OCI-LY7 (cell line): ENCODE results near the gene KLHDC10. TPM values are rescaled to one million over a fixed set of nuclear protein-coding genes. Genes with fewer than 3 reads are reported as not detected.

Source experiments
- BruUV-seq: library from RNA; stranded (reverse); fragments of 400-500 nt; replicated peaks from 2 replicates; lab custom pipeline; 2021; lab: Mats Ljungman, UMichigan
- CTCF ChIA-PET: fragments of 300-600 bp; sonication (Branson Sonifier 250); formaldehyde crosslinking; loops from one replicate; lab custom pipeline; 2022; ENCODE audit warnings: antibody characterized with exemption; ENCODE audit not compliant: unreplicated experiment; lab: Charles Lee
- POLR2A ChIA-PET: fragments of 300-600 bp; sonication (Branson Sonifier 250); formaldehyde crosslinking; loops from one replicate; lab custom pipeline; 2022; ENCODE audit warnings: antibody characterized with exemption; lab: Charles Lee
- DNase-seq: peaks from one replicate; pipeline ENCODE4 v3.0.0-alpha.2; 2015; ENCODE audit warnings: low spot score
- H2AFZ ChIP-seq: fragments of 200-600 bp; sonication (generic), shearing (Covaris generic); 2 replicates; pipeline ENCODE4 v1.6.1; 2014; ENCODE audit warnings: mild to moderate bottlenecking, antibody characterized with exemption, low read length, moderate library complexity
- H3K27ac ChIP-seq: fragments of 200-600 bp; sonication (generic); 2 replicates; pipeline ENCODE4 v1.5.1; 2014; ENCODE audit warnings: mixed run types, low read depth, mild to moderate bottlenecking, moderate library complexity, low read length, inconsistent platforms; ENCODE audit not compliant: poor library complexity, severe bottlenecking
- H3K36me3 ChIP-seq: fragments of 200-600 bp; sonication (generic); 2 replicates; pipeline ENCODE4 v1.6.1; 2014; ENCODE audit warnings: mild to moderate bottlenecking, antibody characterized with exemption, low read length, moderate library complexity, mixed read lengths; ENCODE audit not compliant: insufficient read depth
- H3K4me1 ChIP-seq: fragments of 200-600 bp; sonication (generic); 2 replicates; pipeline ENCODE4 v1.5.1; 2014; ENCODE audit warnings: mild to moderate bottlenecking, low read length; ENCODE audit not compliant: insufficient read depth, poor library complexity, severe bottlenecking
- H3K4me2 ChIP-seq: fragments of 200-600 bp; sonication (generic); 2 replicates; pipeline ENCODE4 v1.6.1; 2014; ENCODE audit warnings: mild to moderate bottlenecking, low read length
- H3K4me3 ChIP-seq: fragments of 200-600 bp; sonication (generic); 2 replicates; pipeline ENCODE4 v1.5.1; 2014; ENCODE audit warnings: mild to moderate bottlenecking, low read depth, low read length; ENCODE audit not compliant: poor library complexity, severe bottlenecking
- H3K79me2 ChIP-seq: fragments of 200-600 bp; sonication (generic); 2 replicates; pipeline ENCODE4 v1.6.1; 2016; ENCODE audit warnings: low read depth, mild to moderate bottlenecking, low read length, moderate library complexity, mixed read lengths; ENCODE audit not compliant: insufficient read depth
- H3K9me2 ChIP-seq: fragments of 200-600 bp; sonication (generic); 2 replicates; pipeline ENCODE4 v1.6.1; 2016; ENCODE audit warnings: mild to moderate bottlenecking, low read length, mixed read lengths; ENCODE audit not compliant: insufficient read depth
- H3K9me3 ChIP-seq: fragments of 200-600 bp; sonication (generic); 2 replicates; pipeline ENCODE4 v1.6.1; 2014; ENCODE audit warnings: mild to moderate bottlenecking, mixed run types, low read length, mixed read lengths
- H4K20me1 ChIP-seq: fragments of 200-600 bp; sonication (generic); 2 replicates; pipeline ENCODE4 v1.6.1; 2014; ENCODE audit warnings: mild to moderate bottlenecking, antibody characterized with exemption, low read length, moderate library complexity, mixed read lengths; ENCODE audit not compliant: insufficient read depth
- EZH2phosphoT487 ChIP-seq: fragments of 200-600 bp; sonication (generic); IDR thresholded peaks from 2 replicates; pipeline ENCODE4 v1.6.1; 2018; ENCODE audit warnings: low read depth, borderline replicate concordance, mild to moderate bottlenecking, mixed run types, antibody characterized with exemption, low read length, moderate library complexity, mixed read lengths
- intact Hi-C: fragments of 100-400 bp; cut with micrococcal nuclease; formaldehyde crosslinking; loops from one replicate; pipeline ENCODE4 v1.10.0; 2022; ENCODE audit not compliant: unreplicated experiment
- total RNA-seq, 2 experiments: library from RNA; depleted of rRNA in 1 of 2; stranded (reverse); fragments of >200 nt in 1 of 2; shearing (Covaris generic) in 1 of 2; gene quantifications; 2 replicates each; pipeline ENCODE4 v1.2.3, GENCODE V29; 2014 to 2022
- TF ChIP-seq, protein P1 (sequence below): fragments of 200-600 bp; sonication (generic); conservative IDR thresholded peaks from 2 replicates; pipeline ENCODE4 v1.5.1; 2014; ENCODE audit warnings: mild to moderate bottlenecking, antibody characterized with exemption, low read length, moderate library complexity, mixed read lengths

Gene KLHDC10
- total RNA-seq, 2 experiments from 2014 or later = 15.9 to 21.2 TPM

DNA sequence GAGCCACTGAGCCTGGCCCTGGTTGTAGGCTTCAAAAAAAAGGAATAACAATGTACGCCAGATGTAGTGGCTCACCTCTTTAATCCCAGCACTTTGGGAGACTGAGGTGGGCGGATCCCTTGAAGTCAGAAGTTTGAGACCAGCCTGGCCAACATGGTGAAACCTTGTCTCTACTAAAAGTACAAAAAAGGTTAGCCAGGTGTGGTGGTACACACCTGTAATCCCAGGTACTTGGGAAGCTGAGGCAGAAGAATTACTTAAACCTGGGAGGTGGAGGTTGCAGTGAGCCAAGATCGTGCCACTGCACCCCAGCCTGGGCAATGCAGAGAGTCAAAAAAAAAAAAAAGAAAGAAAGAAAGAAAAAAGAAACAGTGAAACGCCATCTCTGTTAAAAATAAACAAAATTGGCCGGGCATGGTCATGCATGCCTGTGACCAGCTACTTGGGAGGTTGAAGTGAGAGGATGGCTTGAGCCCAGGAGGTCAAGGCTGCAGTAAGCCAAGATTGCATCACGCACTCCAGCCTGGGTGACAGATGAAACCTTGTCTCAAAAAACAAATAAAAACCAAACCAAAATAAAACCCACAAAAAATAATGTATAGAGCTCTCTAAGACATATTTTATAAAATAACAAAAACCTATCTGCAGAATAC, 4.7 kb upstream of the KLHDC10 start:
- H3K4me3 ChIP-seq = no peak overlapping the region
- no peak overlapping the region for H3K4me2 ChIP-seq
- POLR2A ChIA-PET = no interaction called here
- peaks cover 13% of the 10 kb centered on the region for H3K4me1 ChIP-seq
- H3K9me2 ChIP-seq = no peaks in the 10 kb centered on the region
- H3K79me2 ChIP-seq = peaks cover under 1% of the 10 kb centered on the region; the same call in 1 of the 2 replicates
- intact Hi-C loops = no loop called here
- H3K27ac ChIP-seq = no peak overlapping the region
- TF ChIP-seq EZH2phosphoT487 = no peak
- TF ChIP-seq, protein P1, sequence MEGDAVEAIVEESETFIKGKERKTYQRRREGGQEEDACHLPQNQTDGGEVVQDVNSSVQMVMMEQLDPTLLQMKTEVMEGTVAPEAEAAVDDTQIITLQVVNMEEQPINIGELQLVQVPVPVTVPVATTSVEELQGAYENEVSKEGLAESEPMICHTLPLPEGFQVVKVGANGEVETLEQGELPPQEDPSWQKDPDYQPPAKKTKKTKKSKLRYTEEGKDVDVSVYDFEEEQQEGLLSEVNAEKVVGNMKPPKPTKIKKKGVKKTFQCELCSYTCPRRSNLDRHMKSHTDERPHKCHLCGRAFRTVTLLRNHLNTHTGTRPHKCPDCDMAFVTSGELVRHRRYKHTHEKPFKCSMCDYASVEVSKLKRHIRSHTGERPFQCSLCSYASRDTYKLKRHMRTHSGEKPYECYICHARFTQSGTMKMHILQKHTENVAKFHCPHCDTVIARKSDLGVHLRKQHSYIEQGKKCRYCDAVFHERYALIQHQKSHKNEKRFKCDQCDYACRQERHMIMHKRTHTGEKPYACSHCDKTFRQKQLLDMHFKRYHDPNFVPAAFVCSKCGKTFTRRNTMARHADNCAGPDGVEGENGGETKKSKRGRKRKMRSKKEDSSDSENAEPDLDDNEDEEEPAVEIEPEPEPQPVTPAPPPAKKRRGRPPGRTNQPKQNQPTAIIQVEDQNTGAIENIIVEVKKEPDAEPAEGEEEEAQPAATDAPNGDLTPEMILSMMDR = no peak
- no peak for DNase-seq
- no peaks in the 10 kb centered on the region for H3K9me3 ChIP-seq
- CTCF ChIA-PET = no interaction called here
- no TSS peak for BruUV-seq
- H3K36me3 ChIP-seq = no peaks in the 10 kb centered on the region
- H2AFZ ChIP-seq = no peak overlapping the region
- no peaks in the 10 kb centered on the region for H4K20me1 ChIP-seq

DNA sequence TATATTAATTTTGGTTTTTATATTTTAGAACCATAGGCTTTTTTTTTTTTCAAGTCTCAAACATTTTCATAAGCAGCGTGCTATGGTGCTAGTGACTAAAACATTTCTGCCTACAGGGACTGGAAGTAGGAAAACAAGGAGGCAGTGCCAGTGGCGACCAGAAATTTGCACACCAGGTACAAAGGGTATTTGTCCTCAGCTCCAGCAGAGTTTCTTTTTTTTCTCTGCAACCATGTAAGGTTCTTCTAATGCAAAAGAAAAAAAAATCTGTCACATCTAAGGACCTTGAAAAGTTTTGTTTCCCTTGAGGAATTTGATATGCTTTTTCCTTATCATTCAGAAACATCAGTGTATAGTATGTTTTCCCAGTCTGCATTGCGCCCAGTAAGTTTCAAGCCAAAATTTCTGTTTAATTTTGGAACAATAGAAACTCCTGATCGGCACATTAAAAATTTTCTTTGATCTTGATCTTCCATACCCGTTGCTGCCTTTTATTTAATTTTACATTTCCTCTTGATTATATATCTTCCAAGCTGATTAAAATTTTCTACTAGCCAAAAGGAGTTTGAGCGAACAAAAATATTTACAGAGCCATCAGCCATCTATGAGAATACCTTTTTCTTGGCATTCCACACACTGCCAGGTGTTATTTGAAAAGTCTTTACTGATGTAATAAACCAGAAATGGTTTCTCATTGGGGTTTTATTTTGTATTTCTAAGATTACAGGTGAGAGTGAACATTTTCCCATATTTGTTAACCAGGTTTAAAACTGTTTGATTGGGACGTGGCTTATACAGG, 956 bp upstream of the KLHDC10 start:
- Histone ChIP-seq H2AFZ (peak overlapping the region; percentile 95), H3K9me2 (no peaks in the 10 kb centered on the region), H3K4me2 (peak overlapping the region; percentile 76), H4K20me1 (0 out of 2 replicates have a peak, but pooled peaks cover 9% of the 10 kb centered on the region), H3K79me2 (peaks cover 25% of the 10 kb centered on the region), H3K9me3 (no peaks in the 10 kb centered on the region), H3K36me3 (no peaks in the 10 kb centered on the region), H3K4me3 (peak overlapping the region; percentile 83), H3K4me1 (peaks cover 15% of the 10 kb centered on the region), H3K27ac (peak overlapping the region; percentile 19)
- DNase-seq = no peak
- TF ChIP-seq, protein P1 = no peak
- TF ChIP-seq EZH2phosphoT487 = no peak
- ChIA-PET POLR2A (interaction anchor here (0.5 to 2.0 kb wide), 11 partner anchors 10 to 657 kb away, joined by 3 to 11 read pairs (median 3); partner anchors contain the start of genes STRIP2, TMEM209 and ZC3HC1), CTCF (interaction anchor here (0.6 kb wide), 1 partner anchor 59 kb away, joined by 3 read pairs; no protein-coding TSS in a partner anchor)
- BruUV-seq = no TSS peak
- intact Hi-C loops = no loop called here
